HepG2 (cell line): ENCODE measurements around the gene UBE2I. TPM values are rescaled to one million over a fixed set of nuclear protein-coding genes. Genes with fewer than 3 reads are reported as not detected.
A peak's percentile ranks its signal among the peaks of the same experiment; 100 is the strongest.

Experiments used
- ATAC-seq: fragments of 200-7000 bp; cut with Tn5 transposase; 3 replicates; pipeline ENCODE4 v1.9.1; 2020; ENCODE audit warnings: mild to moderate bottlenecking, moderate library complexity
- BruUV-seq: library from RNA; stranded (reverse); fragments of 400-500 nt; replicated peaks from 2 replicates; lab custom pipeline; 2021; lab: Mats Ljungman, UMichigan
- CTCF ChIA-PET: fragments of 300-600 bp; formaldehyde crosslinking; extraction: SDS; loops from one replicate; lab custom pipeline; 2021; ENCODE audit warnings: low total read pairs, inconsistent platforms, low intra/inter-chr PET ratio; lab: Yijun Ruan, JAX
- POLR2A ChIA-PET: fragments of 350-600 bp; sonication (Branson Sonifier 250); formaldehyde crosslinking; loops from one replicate; lab custom pipeline; 2020; ENCODE audit warnings: antibody characterized with exemption, inconsistent platforms; lab: Yijun Ruan, JAX
- DNase-seq: peaks from one replicate; pipeline ENCODE4 v3.0.0-alpha.2; 2015; ENCODE audit warnings: low spot score
- FAIRE-seq: peaks from 3 replicates; lab custom pipeline; 2011; peaks lifted over from hg19 to GRCh38; lab: Jason Lieb, UNC
- H2AFZ ChIP-seq: one replicate; pipeline ENCODE4 v1.6.1; 2011; ENCODE audit warnings: low read length, inconsistent platforms
- H3K27ac ChIP-seq: fragments of 300-600 bp; 3 replicates; pipeline ENCODE4 v1.8.0; 2011; ENCODE audit warnings: mixed run types, mild to moderate bottlenecking, mixed read lengths, low read length, inconsistent platforms; ENCODE audit not compliant: insufficient read depth; ENCODE audit errors: extremely low read length
- H3K27me3 ChIP-seq, 2 experiments: fragments of 200-600 bp in 1 of 2; 2 replicates in 1 of 2; 3 replicates in 1 of 2; pipeline versions ENCODE4 v1.6.0 to v1.8.0; 2011; ENCODE audit warnings: low read length in 2 of 2, mild to moderate bottlenecking in 2 of 2, moderate library complexity in 2 of 2, inconsistent platforms in 1 of 2; ENCODE audit not compliant: insufficient read depth in 2 of 2, control insufficient read depth in 1 of 2
- H3K36me3 ChIP-seq, 2 experiments: fragments of 200-600 bp in 1 of 2; replicated peaks in 1 of 2; 2 replicates in 1 of 2; 3 replicates in 1 of 2; pipeline versions ENCODE4 v1.5.1 to v1.8.0; 2011; ENCODE audit warnings: low read length in 2 of 2, inconsistent platforms in 1 of 2; ENCODE audit not compliant: insufficient read depth in 2 of 2, control insufficient read depth in 1 of 2
- H3K4me1 ChIP-seq: 2 replicates; pipeline ENCODE4 v1.5.1; 2012; ENCODE audit warnings: low read length, inconsistent platforms; ENCODE audit not compliant: insufficient read depth
- H3K4me2 ChIP-seq: 2 replicates; pipeline ENCODE4 v1.6.0; 2011; ENCODE audit warnings: low read depth, low read length, inconsistent platforms
- H3K4me3 ChIP-seq, 3 experiments: fragments of 200-600 bp in 1 of 3; sonication (generic), shearing (Covaris generic) in 1 of 3; replicated peaks in 1 of 3; 2 replicates each; pipeline ENCODE4 v1.5.1; 2011 to 2016; ENCODE audit warnings: low read length in 3 of 3, inconsistent platforms in 2 of 3, low read depth in 2 of 3, mild to moderate bottlenecking in 2 of 3, control low read depth in 1 of 3, mixed read lengths in 1 of 3; ENCODE audit not compliant: insufficient read depth in 1 of 3
- H3K79me2 ChIP-seq: one replicate; pipeline ENCODE4 v1.6.1; 2011; ENCODE audit warnings: low read length, inconsistent platforms; ENCODE audit not compliant: insufficient read depth
- H3K9ac ChIP-seq: 2 replicates; pipeline ENCODE4 v1.6.0; 2011; ENCODE audit warnings: mild to moderate bottlenecking, low read depth, low read length, inconsistent platforms; ENCODE audit not compliant: insufficient read depth
- H3K9me3 ChIP-seq: 2 replicates; pipeline ENCODE4 v1.5.1; 2012; ENCODE audit warnings: mild to moderate bottlenecking, low read length
- H4K20me1 ChIP-seq: 2 replicates; pipeline ENCODE4 v1.6.0; 2011; ENCODE audit warnings: inconsistent platforms, mild to moderate bottlenecking, low read length, moderate library complexity; ENCODE audit not compliant: insufficient read depth
- CEBPB ChIP-seq: IDR thresholded peaks from 2 replicates; pipeline ENCODE4 v1.6.1; 2011; ENCODE audit warnings: low read depth, low read length, improper control_type of control experiment, borderline replicate concordance
- CEBPG ChIP-seq: IDR thresholded peaks from 2 replicates; pipeline ENCODE4 v1.6.1; 2016
- MATR3 ChIP-seq: sonication (generic); formaldehyde crosslinking; IDR thresholded peaks from 2 replicates; pipeline ENCODE4 v1.4.0; 2020; ENCODE audit warnings: missing genetic modification reagents
- PATZ1 ChIP-seq: sonication (generic); formaldehyde crosslinking; IDR thresholded peaks from 2 replicates; pipeline ENCODE4 v1.4.0; 2020; ENCODE audit warnings: missing genetic modification reagents
- RBM39 ChIP-seq: fragments of 200-400 bp; formaldehyde crosslinking; IDR thresholded peaks from one replicate; pipeline ENCODE4 v1.6.1; 2018; ENCODE audit warnings: antibody characterized with exemption, mild to moderate bottlenecking, low read depth, low read length; ENCODE audit not compliant: poor library complexity, severe bottlenecking
- ZNF326 ChIP-seq: sonication (generic); formaldehyde crosslinking; IDR thresholded peaks from 2 replicates; pipeline ENCODE4 v1.4.0; 2020; ENCODE audit warnings: missing genetic modification reagents, borderline replicate concordance
- WGBS: methylation state at CpG from one replicate; pipeline ENCODE4 v1.1.6; 2017; ENCODE audit warnings: low lambda C conversion rate; 5-methylcytosine and 5-hydroxymethylcytosine counted together
- in situ Hi-C: cut with HindIII; loops from 2 replicates; pipeline ENCODE4 v1.10.0; 2017; ENCODE audit warnings: low pct_unique_long_range_greater_than_20kb; ENCODE audit not compliant: extremely low pct_ligation_motif_present
- intact Hi-C: fragments of 100-400 bp; cut with micrococcal nuclease; formaldehyde crosslinking; loops from one replicate; pipeline ENCODE4 v1.10.0; 2022; ENCODE audit not compliant: unreplicated experiment
- polyA plus RNA-seq, 8 experiments: library from polyadenylated mRNA; depleted of rRNA in 3 of 8; stranded (reverse) in 7 of 8; unstranded in 1 of 8; fragments of >200 nt; fragmentation: Illumina TruSeq in 4 of 8; extraction: Trizol in 4 of 8; gene quantifications; 2 replicates each; pipeline versions ENCODE4 v1.2.1 to v1.2.3, GENCODE V29; 2011 to 2016; ENCODE audit warnings: low read depth in 4 of 8, missing spikeins in 1 of 8, mixed read lengths in 1 of 8; ENCODE audit not compliant: insufficient read depth in 1 of 8
- total RNA-seq, 5 experiments: library from RNA; depleted of rRNA; stranded (reverse); fragments of >200 nt; fragmentation: Illumina TruSeq; extraction: Trizol; gene quantifications; 2 replicates each; pipeline ENCODE4 v1.2.3, GENCODE V29; 2016; ENCODE audit warnings: low read depth in 1 of 5
- TF ChIP-seq, protein P1 (sequence below), 2 experiments: fragments of 450-650 bp in 1 of 2; sonication (generic) in 1 of 2; formaldehyde crosslinking; IDR thresholded peaks; 2 replicates each; pipeline versions ENCODE4 v1.5.0 to v1.8.0; 2020 to 2022; ENCODE audit warnings: mild to moderate bottlenecking in 1 of 2, missing genetic modification reagents in 1 of 2

The UBE2I gene
- total and polyA plus RNA-seq, 2 of the 13 experiments (the other 11 are each of a cell fraction or from before 2014, with no cell fraction given), result 75.8 to 98.9 TPM

GRCh38 chr16:1290063-1290501 lies 19.4 kb upstream of the UBE2I start:
- peak; percentile 36 for ATAC-seq
- no TSS peak for BruUV-seq
- Histone ChIP-seq H3K27me3 (peaks cover 18 to 47% of the 10 kb centered on the region in 2 experiments; a peak in 4 of 5 replicates), H3K79me2 (no peaks in the 10 kb centered on the region), H3K9me3 (no peaks in the 10 kb centered on the region), H2AFZ (no peak overlapping the region), H4K20me1 (no peaks in the 10 kb centered on the region), H3K27ac (no peak overlapping the region), H3K36me3 (no peaks in the 10 kb centered on the region), H3K4me3 (peak overlapping the region in 1 of 3 experiments; percentile 52; a peak in 1 of 6 replicates), H3K4me1 (peaks cover 42% of the 10 kb centered on the region), H3K4me2 (peak overlapping the region; percentile 57)
- WGBS, result 29% methylated on average over 11 of the region's 22 CpGs
- no peak for FAIRE-seq
- ChIA-PET POLR2A (interaction anchor here (0.7 kb wide), 1 partner anchor 131 kb away, joined by 3 read pairs; no protein-coding TSS in a partner anchor), CTCF (no interaction called here)
- in situ Hi-C loops, result no loop called here
- DNase-seq, result no peak
- TF ChIP-seq CEBPG (CRISPR knock-in tag), result peak; percentile 49
- TF ChIP-seq ZNF326 (CRISPR knock-in tag), result no peak
- TF ChIP-seq, protein P1, sequence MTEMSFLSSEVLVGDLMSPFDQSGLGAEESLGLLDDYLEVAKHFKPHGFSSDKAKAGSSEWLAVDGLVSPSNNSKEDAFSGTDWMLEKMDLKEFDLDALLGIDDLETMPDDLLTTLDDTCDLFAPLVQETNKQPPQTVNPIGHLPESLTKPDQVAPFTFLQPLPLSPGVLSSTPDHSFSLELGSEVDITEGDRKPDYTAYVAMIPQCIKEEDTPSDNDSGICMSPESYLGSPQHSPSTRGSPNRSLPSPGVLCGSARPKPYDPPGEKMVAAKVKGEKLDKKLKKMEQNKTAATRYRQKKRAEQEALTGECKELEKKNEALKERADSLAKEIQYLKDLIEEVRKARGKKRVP (CRISPR knock-in tag; IDR thresholded peaks at IDR 0.05), result 0 out of 4 replicates have a peak, but pooled peaks of 1 of the 2 experiments have one; percentile 19
- peak; percentile 56; the same call in 1 of the 2 replicates for TF ChIP-seq PATZ1 (CRISPR knock-in tag)
- no peak for TF ChIP-seq MATR3 (CRISPR knock-in tag)
- peak; percentile 69 for TF ChIP-seq CEBPB
- TF ChIP-seq RBM39, result peak; percentile 42
- TF ChIP-seq, all 625 proteins: peak for 5
- H3K9ac ChIP-seq, result no peak overlapping the region
- intact Hi-C loops, result no loop called here
